Esophagus squamous epithelium (tissue), 4 donors: Measurements from ENCODE around the gene ACAP2.

ENCODE experiments used
- POLR2A ChIP-seq, 4 donors: fragments of 450-650 bp; IDR thresholded peaks; one replicate each; pipeline ENCODE4 v1.6.1; 2017; ENCODE audit warnings: antibody characterized with exemption in 4 of 4, mild to moderate bottlenecking in 4 of 4, moderate library complexity in 3 of 4
- TF ChIP-seq, protein P1 (sequence below), 6 experiments: fragments of 450-650 bp in 4 of 6; fragments of 200-600 bp in 2 of 6; sonication (generic) in 2 of 6; IDR thresholded peaks; one replicate each; pipeline ENCODE4 v1.5.1; 2016 to 2019; ENCODE audit warnings: antibody characterized with exemption in 6 of 6, mild to moderate bottlenecking in 4 of 6, moderate library complexity in 4 of 6

DNA sequence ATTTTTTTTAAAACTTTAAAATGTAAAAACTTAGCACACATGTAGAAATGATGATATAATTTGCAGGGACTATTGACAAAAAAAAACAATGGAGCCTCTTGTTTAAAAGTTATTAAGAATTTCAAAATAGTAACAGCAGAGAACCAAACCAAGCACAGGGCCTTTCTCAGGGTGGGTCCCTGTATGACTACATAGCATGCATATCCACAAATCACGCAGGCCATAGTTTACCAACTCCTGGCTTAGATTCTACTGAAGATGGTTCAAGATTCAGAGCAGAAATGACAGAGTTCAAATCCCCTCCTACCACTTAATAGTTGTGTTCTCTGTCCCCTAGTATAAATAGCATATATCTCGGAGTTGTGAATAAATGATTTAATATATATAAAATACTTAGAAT, 19.0 kb downstream of the ACAP2 start:
- TF ChIP-seq, protein P1, sequence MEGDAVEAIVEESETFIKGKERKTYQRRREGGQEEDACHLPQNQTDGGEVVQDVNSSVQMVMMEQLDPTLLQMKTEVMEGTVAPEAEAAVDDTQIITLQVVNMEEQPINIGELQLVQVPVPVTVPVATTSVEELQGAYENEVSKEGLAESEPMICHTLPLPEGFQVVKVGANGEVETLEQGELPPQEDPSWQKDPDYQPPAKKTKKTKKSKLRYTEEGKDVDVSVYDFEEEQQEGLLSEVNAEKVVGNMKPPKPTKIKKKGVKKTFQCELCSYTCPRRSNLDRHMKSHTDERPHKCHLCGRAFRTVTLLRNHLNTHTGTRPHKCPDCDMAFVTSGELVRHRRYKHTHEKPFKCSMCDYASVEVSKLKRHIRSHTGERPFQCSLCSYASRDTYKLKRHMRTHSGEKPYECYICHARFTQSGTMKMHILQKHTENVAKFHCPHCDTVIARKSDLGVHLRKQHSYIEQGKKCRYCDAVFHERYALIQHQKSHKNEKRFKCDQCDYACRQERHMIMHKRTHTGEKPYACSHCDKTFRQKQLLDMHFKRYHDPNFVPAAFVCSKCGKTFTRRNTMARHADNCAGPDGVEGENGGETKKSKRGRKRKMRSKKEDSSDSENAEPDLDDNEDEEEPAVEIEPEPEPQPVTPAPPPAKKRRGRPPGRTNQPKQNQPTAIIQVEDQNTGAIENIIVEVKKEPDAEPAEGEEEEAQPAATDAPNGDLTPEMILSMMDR (IDR thresholded peaks at IDR 0.05), result no peak
- no peak for TF ChIP-seq POLR2A (IDR thresholded peaks at IDR 0.05)
